AG04450 (cell line): Measurements from ENCODE around the gene CD163L1. TPM values are rescaled to one million over a fixed set of nuclear protein-coding genes. Genes with fewer than 3 reads are reported as not detected.

ENCODE experiments used
- CTCF ChIA-PET: fragments of 300-600, 350-600 bp; formaldehyde crosslinking; extraction: SDS; loops from one replicate; lab custom pipeline; 2022; ENCODE audit warnings: antibody characterized with exemption, inconsistent platforms; lab: Charles Lee
- POLR2A ChIA-PET: fragments of 350-600 bp; formaldehyde crosslinking; extraction: SDS; loops from one replicate; lab custom pipeline; 2021; ENCODE audit warnings: antibody characterized with exemption, inconsistent platforms; lab: Yijun Ruan, JAX
- DNase-seq: peaks from one replicate; pipeline ENCODE4 v3.0.0-alpha.2; 2011; ENCODE audit warnings: low read depth, low spot score
- H3K27ac ChIP-seq: one replicate; pipeline ENCODE4 v1.5.1; 2012; ENCODE audit warnings: low read depth, low read length, control low read depth
- H3K27me3 ChIP-seq: one replicate; pipeline ENCODE4 v1.6.0; 2012; ENCODE audit warnings: low read length; ENCODE audit not compliant: control insufficient read depth, insufficient read depth
- H3K4me3 ChIP-seq: 2 replicates; pipeline ENCODE4 v1.5.1; 2011; ENCODE audit warnings: mild to moderate bottlenecking, low read depth, low read length, control low read depth
- H3K9me3 ChIP-seq: 2 replicates; pipeline ENCODE4 v1.5.1; 2012; ENCODE audit warnings: low read length; ENCODE audit not compliant: control insufficient read depth, insufficient read depth
- polyA minus RNA-seq: library from RNA; depleted of rRNA, polyadenylated mRNA; stranded (reverse); fragments of >200 nt; gene quantifications from 2 replicates; pipeline ENCODE4 v1.2.3, GENCODE V29; 2011; rRNA and poly(A)+ RNA removed
- polyA plus RNA-seq: library from polyadenylated mRNA; depleted of rRNA; stranded (reverse); fragments of >200 nt; gene quantifications from 2 replicates; pipeline ENCODE4 v1.2.3, GENCODE V29; 2011; rRNA removed
- TF ChIP-seq, protein P1 (sequence below): IDR thresholded peaks from 2 replicates; pipeline ENCODE4 v1.5.1; 2011; ENCODE audit warnings: low read depth, low read length, control low read depth, inconsistent platforms

The CD163L1 gene
- polyA plus RNA-seq: 0.36 and 0.82 TPM in 2 replicates
- polyA minus RNA-seq: 1.2 and 1.5 TPM in 2 replicates

DNA sequence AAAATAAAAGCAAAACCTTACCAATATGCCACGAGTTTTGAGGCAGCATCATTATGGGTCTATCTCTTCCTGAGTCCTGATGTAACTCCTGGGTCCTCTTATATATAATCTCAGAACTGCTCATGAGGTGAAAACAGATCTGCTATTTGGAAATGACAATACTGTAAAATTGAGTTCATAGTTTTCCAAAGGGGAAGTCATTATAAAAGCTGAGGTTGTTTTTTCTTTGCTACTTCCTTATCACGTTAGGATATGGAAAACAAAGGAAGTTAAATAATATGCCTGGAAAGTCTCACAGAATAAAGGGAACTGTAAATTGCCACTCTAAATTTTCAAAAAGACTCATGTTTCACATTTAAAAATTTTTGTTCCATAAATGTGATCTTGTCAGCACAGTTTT, at the start of gene CD163L1:
TSS of gene CD163L1 (minus strand) at position 78 of the 400 bp plus-strand sequence. CDS start at position 52, 26 bp downstream.
- Histone ChIP-seq H3K4me3 (no peak within 1 kb of the TSS), H3K9me3 (peaks cover 6% of the 10 kb centered on the region; the same call in 1 of the 2 replicates), H3K27me3 (peaks cover 8% of the 10 kb centered on the region), H3K27ac (no peak within 1 kb of the TSS)
- CTCF ChIA-PET: interaction anchor here (0.6 to 1.1 kb wide), 2 partner anchors 17 to 599 kb away, joined by 3 to 4 read pairs; no protein-coding TSS in a partner anchor
- TF ChIP-seq, protein P1, sequence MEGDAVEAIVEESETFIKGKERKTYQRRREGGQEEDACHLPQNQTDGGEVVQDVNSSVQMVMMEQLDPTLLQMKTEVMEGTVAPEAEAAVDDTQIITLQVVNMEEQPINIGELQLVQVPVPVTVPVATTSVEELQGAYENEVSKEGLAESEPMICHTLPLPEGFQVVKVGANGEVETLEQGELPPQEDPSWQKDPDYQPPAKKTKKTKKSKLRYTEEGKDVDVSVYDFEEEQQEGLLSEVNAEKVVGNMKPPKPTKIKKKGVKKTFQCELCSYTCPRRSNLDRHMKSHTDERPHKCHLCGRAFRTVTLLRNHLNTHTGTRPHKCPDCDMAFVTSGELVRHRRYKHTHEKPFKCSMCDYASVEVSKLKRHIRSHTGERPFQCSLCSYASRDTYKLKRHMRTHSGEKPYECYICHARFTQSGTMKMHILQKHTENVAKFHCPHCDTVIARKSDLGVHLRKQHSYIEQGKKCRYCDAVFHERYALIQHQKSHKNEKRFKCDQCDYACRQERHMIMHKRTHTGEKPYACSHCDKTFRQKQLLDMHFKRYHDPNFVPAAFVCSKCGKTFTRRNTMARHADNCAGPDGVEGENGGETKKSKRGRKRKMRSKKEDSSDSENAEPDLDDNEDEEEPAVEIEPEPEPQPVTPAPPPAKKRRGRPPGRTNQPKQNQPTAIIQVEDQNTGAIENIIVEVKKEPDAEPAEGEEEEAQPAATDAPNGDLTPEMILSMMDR: no peak
- POLR2A ChIA-PET: no interaction called here
- DNase-seq: no peak

GRCh38 chr12:7493006-7493405, 49.1 kb upstream of the CD163L1 start:
- no peak overlapping the region for H3K27ac ChIP-seq
- no peak overlapping the region for H3K4me3 ChIP-seq
- CTCF ChIA-PET: no interaction called here
- DNase-seq: no peak
- H3K9me3 ChIP-seq: no peaks in the 10 kb centered on the region
- H3K27me3 ChIP-seq: no peaks in the 10 kb centered on the region
- POLR2A ChIA-PET: no interaction called here
- TF ChIP-seq, protein P1: no peak

- ChIA-PET POLR2A (no interaction called here), CTCF (no interaction called here)
- Histone ChIP-seq H3K9me3 (no peaks in the 10 kb centered on the region), H3K4me3 (no peak overlapping the region), H3K27ac (no peak overlapping the region), H3K27me3 (no peaks in the 10 kb centered on the region)
- no peak for DNase-seq
- TF ChIP-seq, protein P1: no peak
These were observed 42.6 kb upstream of the CD163L1 start for GRCh38 chr12:7486512-7486911.

GRCh38 chr12:7485095-7485494, 41.1 kb upstream of the CD163L1 start:
- ChIA-PET POLR2A (no interaction called here), CTCF (interaction anchor here (0.6 kb wide), 1 partner anchor 24 kb away, joined by 3 read pairs; no protein-coding TSS in a partner anchor)
- Histone ChIP-seq H3K27me3 (no peaks in the 10 kb centered on the region), H3K27ac (no peak overlapping the region), H3K9me3 (no peaks in the 10 kb centered on the region), H3K4me3 (no peak overlapping the region)
- no peak for DNase-seq
- TF ChIP-seq, protein P1: no peak

DNA sequence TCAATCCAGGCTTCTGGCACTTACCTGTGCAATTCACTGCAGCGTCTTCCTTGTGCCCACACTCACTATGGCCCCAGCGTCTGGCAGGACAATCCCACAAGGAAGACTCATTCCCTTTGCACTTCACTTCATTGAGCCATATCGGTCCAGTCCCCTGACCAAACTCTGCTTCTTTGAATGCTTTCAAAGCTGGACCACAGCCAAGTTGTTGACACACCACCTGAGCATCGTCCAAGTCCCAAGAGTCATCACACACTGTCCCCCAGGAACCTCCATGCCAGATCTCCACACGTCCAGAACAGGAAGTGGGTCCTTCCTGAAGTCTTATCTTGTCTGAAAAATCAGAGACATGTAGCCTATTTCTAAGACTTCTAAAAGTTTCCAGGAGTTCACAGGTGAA, 39.4 kb upstream of the CD163L1 start:
- no peak overlapping the region for H3K27ac ChIP-seq
- TF ChIP-seq, protein P1: no peak
- no peak overlapping the region for H3K4me3 ChIP-seq
- ChIA-PET CTCF (no interaction called here), POLR2A (no interaction called here)
- H3K9me3 ChIP-seq: no peaks in the 10 kb centered on the region
- no peaks in the 10 kb centered on the region for H3K27me3 ChIP-seq
- no peak for DNase-seq
